Ovary (tissue), 9 donors: ENCODE data around the gene NFIA. TPM values are rescaled to one million over a fixed set of nuclear protein-coding genes. Genes with fewer than 3 reads are reported as not detected.

Experiments
- DNase-seq, 5 donors: peaks; one replicate each; pipeline ENCODE4 v3.0.0-alpha.2; 2019 to 2020
- H3K27ac ChIP-seq, 2 donors: fragments of 200-600 bp; one replicate each; pipeline versions ENCODE4 v1.5.1 to v1.8.0; 2019 to 2022
- H3K27me3 ChIP-seq: fragments of 200-600 bp; one replicate; pipeline ENCODE4 v1.8.0; 2022
- H3K36me3 ChIP-seq: fragments of 200-600 bp; sonication (generic); one replicate; pipeline ENCODE4 v1.5.1; 2019
- H3K4me1 ChIP-seq: one replicate; pipeline ENCODE4 v1.8.1; 2013; ENCODE audit warnings: mild to moderate bottlenecking, moderate library complexity; ENCODE audit not compliant: insufficient read depth
- H3K4me3 ChIP-seq: fragments of 200-600 bp; sonication (generic); one replicate; pipeline ENCODE4 v1.5.1; 2017
- H3K9me3 ChIP-seq, 2 donors: fragments of 200-600 bp in 1 of 2; sonication (generic) in 1 of 2; one replicate each; pipeline versions ENCODE4 v1.5.1 to v1.8.1; 2013 to 2019; ENCODE audit warnings: mild to moderate bottlenecking in 1 of 2, moderate library complexity in 1 of 2
- EP300 ChIP-seq: sonication (generic); formaldehyde crosslinking; IDR thresholded peaks from one replicate; pipeline ENCODE4 v1.6.1; 2017; ENCODE audit warnings: antibody characterized with exemption
- POLR2A ChIP-seq: fragments of 450-650 bp; IDR thresholded peaks from one replicate; pipeline ENCODE4 v1.6.1; 2017; ENCODE audit warnings: antibody characterized with exemption, mild to moderate bottlenecking, moderate library complexity
- WGBS, 3 donors: extraction: QIAGEN DNeasy Blood & Tissue Kit in 1 of 3; methylation state at CpG; one replicate each; pipeline versions ENCODE4 v1.1.5 to v1.1.7; 2013 to 2017; 5-methylcytosine and 5-hydroxymethylcytosine counted together
- intact Hi-C, 4 donors: fragments of 100-400 bp; cut with DNase I; formaldehyde crosslinking; loops; one replicate each; pipeline versions ENCODE4 v1.11.0 to v1.15.1; 2022 to 2023
- polyA plus RNA-seq, 2 donors: library from polyadenylated mRNA; stranded (reverse); fragments of 200-250 nt in 1 of 2; fragments of 350-450 nt in 1 of 2; fragmentation: Illumina TruSeq in 1 of 2; extraction: RNeasy Lipid Tissue Mini Kit (QIAGEN cat#74804) in 1 of 2; gene quantifications; one replicate each; pipeline ENCODE4 v1.2.3, GENCODE V29; 2013 to 2014
- total RNA-seq, 7 donors: library from RNA; depleted of rRNA in 2 of 7; stranded (reverse); fragments of >200 nt in 2 of 7; fragmentation: NEBNext Ultra II Directional in 3 of 7; extraction: Animal tissue kit (Norgen Biotek cat#: 25700) in 3 of 7; gene quantifications; one replicate each; pipeline versions ENCODE4 v1.1.0 to v1.2.4, GENCODE V29; 2016 to 2023
- TF ChIP-seq, protein P1 (sequence below), 3 donors: fragments of 450-650 bp in 2 of 3; fragments of 200-600 bp in 1 of 3; IDR thresholded peaks; one replicate each; pipeline versions ENCODE4 v1.5.1 to v1.8.0; 2016 to 2022; ENCODE audit warnings: antibody characterized with exemption in 3 of 3, mild to moderate bottlenecking in 1 of 3
- donor health status: DM: no; HTN: no; CAD: no; lungs with moderate emphysema.
- donor health status: DM: no; HTN: no; CAD: no.
- donor health status: Bipolar disorder and iron deficiency.
- donor health status: DM: yes; HTN: yes; CAD: no.
- donor health status: DM: no; HTN: no; CAD: no.
- donor health status: DM: yes; HTN: yes; CAD: no.

NFIA gene
- total and polyA plus RNA-seq, 9 donors: 11.8 to 115 (median 80.9) TPM

DNA sequence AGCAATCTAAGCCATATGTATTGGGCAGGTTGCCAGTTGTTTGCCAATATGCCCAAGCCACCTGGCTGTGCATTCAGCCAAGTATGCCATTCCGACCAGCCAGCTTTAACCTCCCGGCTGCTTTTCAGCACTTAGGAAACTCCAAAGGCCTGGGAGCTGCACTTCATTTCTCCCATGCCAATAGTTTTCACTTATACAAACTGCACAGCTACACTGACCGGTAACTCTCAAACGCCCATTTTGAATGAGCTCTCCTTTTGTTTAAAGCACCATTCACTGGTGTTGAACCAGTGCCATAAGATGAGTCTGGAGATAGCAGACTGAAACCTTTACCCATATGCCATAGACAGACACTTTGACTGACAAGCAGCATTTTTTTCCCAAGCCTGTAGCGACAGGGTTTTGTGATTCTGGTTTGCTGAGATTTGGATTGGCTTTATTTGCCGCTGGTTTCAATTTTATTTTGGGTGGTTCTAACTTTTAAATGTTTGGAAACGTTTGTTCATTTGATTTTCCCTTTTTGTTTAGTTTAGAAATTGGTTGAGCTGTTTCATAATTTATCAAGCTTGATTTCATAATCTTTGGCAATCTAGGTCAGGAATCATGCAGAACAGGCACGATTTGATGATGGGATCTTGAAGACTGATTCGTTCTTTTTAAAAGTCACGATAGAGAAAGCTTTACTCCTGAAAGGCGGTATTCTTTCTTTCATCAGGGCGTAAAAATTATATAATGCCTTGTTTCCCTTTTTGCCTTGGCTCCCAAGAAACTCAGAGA, 144.6 kb downstream of the NFIA start:
- no peaks in the 10 kb centered on the region for H3K36me3 ChIP-seq
- no peaks in the 10 kb centered on the region for H3K9me3 ChIP-seq
- H3K4me3 ChIP-seq: no peak overlapping the region
- intact Hi-C loops: no loop called here
- H3K4me1 ChIP-seq: peaks cover 1% of the 10 kb centered on the region
- H3K27me3 ChIP-seq: no peaks in the 10 kb centered on the region
- no peak overlapping the region for H3K27ac ChIP-seq
- DNase-seq: no peak
- 85 to 94% (median 93%) methylated on average over 12 of the region's 12 CpGs for whole genome bisulfite sequencing, 3 donors
- TF ChIP-seq POLR2A (no peak), EP300 (no peak)
- TF ChIP-seq, protein P1, sequence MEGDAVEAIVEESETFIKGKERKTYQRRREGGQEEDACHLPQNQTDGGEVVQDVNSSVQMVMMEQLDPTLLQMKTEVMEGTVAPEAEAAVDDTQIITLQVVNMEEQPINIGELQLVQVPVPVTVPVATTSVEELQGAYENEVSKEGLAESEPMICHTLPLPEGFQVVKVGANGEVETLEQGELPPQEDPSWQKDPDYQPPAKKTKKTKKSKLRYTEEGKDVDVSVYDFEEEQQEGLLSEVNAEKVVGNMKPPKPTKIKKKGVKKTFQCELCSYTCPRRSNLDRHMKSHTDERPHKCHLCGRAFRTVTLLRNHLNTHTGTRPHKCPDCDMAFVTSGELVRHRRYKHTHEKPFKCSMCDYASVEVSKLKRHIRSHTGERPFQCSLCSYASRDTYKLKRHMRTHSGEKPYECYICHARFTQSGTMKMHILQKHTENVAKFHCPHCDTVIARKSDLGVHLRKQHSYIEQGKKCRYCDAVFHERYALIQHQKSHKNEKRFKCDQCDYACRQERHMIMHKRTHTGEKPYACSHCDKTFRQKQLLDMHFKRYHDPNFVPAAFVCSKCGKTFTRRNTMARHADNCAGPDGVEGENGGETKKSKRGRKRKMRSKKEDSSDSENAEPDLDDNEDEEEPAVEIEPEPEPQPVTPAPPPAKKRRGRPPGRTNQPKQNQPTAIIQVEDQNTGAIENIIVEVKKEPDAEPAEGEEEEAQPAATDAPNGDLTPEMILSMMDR (IDR thresholded peaks at IDR 0.05): no peak

DNA sequence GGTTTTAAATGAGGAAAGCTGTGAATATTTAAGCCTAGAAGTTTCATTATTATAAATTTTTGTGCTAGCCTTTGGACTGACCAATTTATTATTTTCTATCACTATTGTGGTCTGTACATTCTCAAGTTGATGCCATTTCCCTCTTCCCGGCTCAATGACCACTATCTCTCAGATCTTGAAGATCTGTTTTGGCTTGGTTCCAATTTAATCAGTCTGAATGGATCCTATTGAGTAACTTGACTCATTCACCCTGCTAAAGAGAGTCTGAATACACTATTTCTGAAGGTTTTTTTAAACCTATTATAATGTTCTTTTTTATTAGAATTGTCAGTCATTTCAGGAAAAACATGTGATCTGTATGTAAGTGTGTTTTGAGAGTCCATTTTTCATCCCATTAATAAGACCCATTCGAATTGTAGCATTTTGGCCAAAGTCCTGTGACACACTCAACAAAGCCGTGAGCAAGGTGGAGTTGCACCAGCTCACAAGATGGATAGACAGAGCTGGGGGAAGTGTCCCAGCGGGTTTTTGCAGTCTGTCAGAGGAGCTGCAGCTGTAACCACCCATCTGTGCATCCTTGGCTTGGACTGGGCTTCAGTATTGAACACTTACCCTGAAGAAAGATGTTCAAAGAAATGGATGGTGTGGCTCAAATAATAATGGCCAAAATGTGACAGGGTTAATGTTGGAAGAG, 145.6 kb downstream of the NFIA start:
- WGBS, 3 donors: 92 to 94% (median 94%) methylated on average over 4 of the region's 4 CpGs
- peaks cover 1% of the 10 kb centered on the region for H3K4me1 ChIP-seq
- no peak for DNase-seq
- TF ChIP-seq EP300: no peak
- TF ChIP-seq, protein P1 (IDR thresholded peaks at IDR 0.05): no peak
- TF ChIP-seq POLR2A: no peak
- H3K4me3 ChIP-seq: no peak overlapping the region
- no peaks in the 10 kb centered on the region for H3K36me3 ChIP-seq
- intact Hi-C loops: no loop called here
- H3K9me3 ChIP-seq: no peaks in the 10 kb centered on the region
- H3K27ac ChIP-seq: no peak overlapping the region
- no peaks in the 10 kb centered on the region for H3K27me3 ChIP-seq

DNA sequence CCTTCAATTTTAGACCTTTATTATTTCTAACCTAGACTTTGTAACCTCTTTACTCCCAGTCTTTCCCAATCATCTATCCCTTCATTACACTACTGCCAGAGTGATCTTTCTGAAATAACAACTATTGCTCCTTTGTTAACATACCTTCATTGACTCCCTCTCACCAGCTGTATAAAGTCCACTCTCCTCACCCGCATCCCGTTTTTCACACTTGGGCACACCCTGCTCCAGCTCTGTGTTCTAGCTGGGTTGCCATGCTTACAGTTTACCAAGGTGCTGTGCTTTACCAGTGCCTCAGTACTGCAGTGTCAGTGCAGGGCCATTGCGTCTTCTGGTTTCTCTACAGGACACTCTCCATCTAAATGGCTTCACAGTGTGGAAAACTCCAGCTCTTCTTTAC, 148.2 kb downstream of the NFIA start:
- no peaks in the 10 kb centered on the region for H3K36me3 ChIP-seq
- peaks cover 1% of the 10 kb centered on the region for H3K4me1 ChIP-seq
- no peaks in the 10 kb centered on the region for H3K27me3 ChIP-seq
- no peak for DNase-seq
- H3K4me3 ChIP-seq: no peak overlapping the region
- H3K27ac ChIP-seq: no peak overlapping the region
- TF ChIP-seq, protein P1 (IDR thresholded peaks at IDR 0.05): no peak
- TF ChIP-seq POLR2A (no peak), EP300 (no peak)
- no peaks in the 10 kb centered on the region for H3K9me3 ChIP-seq
- WGBS, 3 donors: 91 to 93% (median 93%) methylated on average over 3 of the region's 3 CpGs
- intact Hi-C loops: loop anchor here in 1 of 4 donors (10.0 kb wide), 1 partner anchor 46 kb away; no protein-coding TSS in a partner anchor

DNA sequence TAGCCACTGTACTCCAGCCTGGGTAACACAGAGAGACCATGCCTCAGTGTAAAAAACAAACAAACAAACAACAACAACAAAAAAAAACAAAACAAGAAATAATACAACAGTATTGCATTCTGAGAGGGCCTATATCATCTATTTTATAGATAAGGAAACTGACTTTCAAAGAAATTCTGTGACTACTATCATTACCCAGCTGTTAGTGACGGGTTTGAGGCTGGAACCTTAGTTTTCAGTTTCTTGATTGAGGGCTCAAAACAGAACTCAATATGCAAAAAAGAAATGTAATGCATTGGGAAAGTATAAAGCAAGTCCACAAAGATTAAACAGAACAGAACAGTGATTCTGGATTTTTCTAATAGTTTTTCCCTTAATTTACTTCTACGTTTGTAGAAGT, 149.4 kb downstream of the NFIA start:
- TF ChIP-seq, protein P1 (IDR thresholded peaks at IDR 0.05): no peak
- TF ChIP-seq EP300 (no peak), POLR2A (no peak)
- WGBS, 3 donors: 93 to 96% (median 94%) methylated on average over 2 of the region's 2 CpGs
- no peak overlapping the region for H3K4me3 ChIP-seq

More for the DNA sequence above, 149.4 kb downstream of the NFIA start:
- H3K27ac ChIP-seq: no peak overlapping the region
- H3K36me3 ChIP-seq: no peaks in the 10 kb centered on the region
- intact Hi-C loops: loop anchor here in 1 of 4 donors (10.0 kb wide), 1 partner anchor 47 kb away; no protein-coding TSS in a partner anchor
- DNase-seq: no peak
- no peaks in the 10 kb centered on the region for H3K4me1 ChIP-seq
- H3K27me3 ChIP-seq: no peaks in the 10 kb centered on the region
- no peaks in the 10 kb centered on the region for H3K9me3 ChIP-seq
